IMR-90 (cell line): ENCODE data around the gene KDM4F. TPM values are rescaled to one million over a fixed set of nuclear protein-coding genes. Genes with fewer than 3 reads are reported as not detected.
"Not testable (repeated sequence)": the region's sequence is repeated elsewhere in the genome, so short reads cannot be mapped to it uniquely, and the experiment has no call there.

ENCODE experiments used
- ATAC-seq: fragments of 200-7000 bp; cut with Tn5 transposase; 2 replicates; pipeline ENCODE4 v1.9.1; 2020; ENCODE audit warnings: low read depth, mild to moderate bottlenecking, moderate library complexity
- BruUV-seq: library from RNA; stranded (reverse); fragments of 400-500 nt; replicated peaks from 2 replicates; lab custom pipeline; 2021; lab: Mats Ljungman, UMichigan
- CTCF ChIA-PET: fragments of 300-600 bp; formaldehyde crosslinking; extraction: SDS; loops from one replicate; lab custom pipeline; 2021; ENCODE audit warnings: antibody characterized with exemption; lab: Yijun Ruan, JAX
- POLR2A ChIA-PET: fragments of 300-600 bp; sonication (Branson Sonifier 250); formaldehyde crosslinking; loops from one replicate; lab custom pipeline; 2022; ENCODE audit warnings: antibody characterized with exemption; ENCODE audit not compliant: unreplicated experiment; lab: Charles Lee
- DNase-seq: peaks from one replicate; pipeline ENCODE4 v3.0.0; 2013
- H2AFZ ChIP-seq: replicated peaks from 2 replicates; pipeline ENCODE3; 2013; ENCODE audit warnings: low read length, mild to moderate bottlenecking; ENCODE audit not compliant: poor library complexity
- H2AK5ac ChIP-seq: 2 replicates; pipeline ENCODE4 v1.6.1; 2013; ENCODE audit warnings: low read depth, low read length, inconsistent platforms
- H2AK9ac ChIP-seq: replicated peaks from 2 replicates; pipeline ENCODE3; 2013; ENCODE audit warnings: mild to moderate bottlenecking, low read depth, low read length, moderate library complexity; ENCODE audit not compliant: poor library complexity
- H2BK120ac ChIP-seq: 2 replicates; pipeline ENCODE4 v1.6.1; 2013; ENCODE audit warnings: low read depth, low read length, inconsistent platforms
- H2BK15ac ChIP-seq: 3 replicates; pipeline ENCODE4 v1.6.1; 2013; ENCODE audit warnings: low read depth, low read length, inconsistent platforms
- H2BK20ac ChIP-seq: 2 replicates; pipeline ENCODE4 v1.6.1; 2013; ENCODE audit warnings: low read depth, mild to moderate bottlenecking, inconsistent platforms, low read length, moderate library complexity
- H2BK5ac ChIP-seq: 2 replicates; pipeline ENCODE4 v1.6.1; 2013; ENCODE audit warnings: mild to moderate bottlenecking, low read depth, low read length, inconsistent platforms; ENCODE audit not compliant: poor library complexity, severe bottlenecking
- H3K14ac ChIP-seq: replicated peaks from 2 replicates; pipeline ENCODE4 v1.6.1; 2013; ENCODE audit warnings: low read depth, low read length, inconsistent platforms
- H3K18ac ChIP-seq: 2 replicates; pipeline ENCODE4 v1.6.1; 2013; ENCODE audit warnings: low read depth, low read length, control low read depth
- H3K23ac ChIP-seq: 2 replicates; pipeline ENCODE4 v1.6.1; 2013; ENCODE audit warnings: low read depth, low read length, inconsistent platforms
- H3K27ac ChIP-seq: 2 replicates; pipeline ENCODE4 v1.5.1; 2013; ENCODE audit warnings: mild to moderate bottlenecking, control low read depth, low read length; ENCODE audit not compliant: insufficient read depth
- H3K27me3 ChIP-seq: 2 replicates; pipeline ENCODE4 v1.6.1; 2013; ENCODE audit warnings: low read length; ENCODE audit not compliant: control insufficient read depth, insufficient read depth
- H3K36me3 ChIP-seq: 2 replicates; pipeline ENCODE4 v1.6.1; 2013; ENCODE audit warnings: low read length, mixed read lengths; ENCODE audit not compliant: control insufficient read depth, insufficient read depth
- H3K4ac ChIP-seq: 2 replicates; pipeline ENCODE4 v1.6.1; 2013; ENCODE audit warnings: low read depth, low read length, inconsistent platforms
- H3K4me1 ChIP-seq: 2 replicates; pipeline ENCODE4 v1.6.1; 2013; ENCODE audit warnings: low read length, mixed read lengths; ENCODE audit not compliant: control insufficient read depth, insufficient read depth
- H3K4me2 ChIP-seq: 2 replicates; pipeline ENCODE4 v1.6.1; 2013; ENCODE audit warnings: low read depth, mild to moderate bottlenecking, control low read depth, low read length, moderate library complexity
- H3K4me3 ChIP-seq: 2 replicates; pipeline ENCODE4 v1.5.1; 2013; ENCODE audit warnings: low read depth, mild to moderate bottlenecking, control low read depth, low read length, moderate library complexity; ENCODE audit not compliant: insufficient read depth
- H3K56ac ChIP-seq: 2 replicates; pipeline ENCODE4 v1.6.1; 2013; ENCODE audit warnings: low read length, inconsistent platforms; ENCODE audit not compliant: insufficient read depth; ENCODE audit errors: extremely low read depth
- H3K79me1 ChIP-seq, 2 experiments: 2 replicates each; pipeline ENCODE4 v1.6.1; 2013; ENCODE audit warnings: low read length in 2 of 2, inconsistent platforms in 1 of 2, low read depth in 1 of 2
- H3K9ac ChIP-seq: 2 replicates; pipeline ENCODE4 v1.6.1; 2013; ENCODE audit warnings: low read depth, low read length, control low read depth
- H3K9me1 ChIP-seq: 2 replicates; pipeline ENCODE4 v1.6.1; 2013; ENCODE audit warnings: low read length, inconsistent platforms; ENCODE audit not compliant: insufficient read depth
- H3K9me3 ChIP-seq: 2 replicates; pipeline ENCODE4 v1.6.1; 2013; ENCODE audit warnings: low read length; ENCODE audit not compliant: control insufficient read depth, insufficient read depth
- H4K20me1 ChIP-seq: 2 replicates; pipeline ENCODE4 v1.6.1; 2013; ENCODE audit warnings: low read length, inconsistent platforms; ENCODE audit not compliant: insufficient read depth
- H4K5ac ChIP-seq: 2 replicates; pipeline ENCODE4 v1.6.1; 2013; ENCODE audit warnings: mild to moderate bottlenecking, low read depth, low read length, control low read depth
- H4K8ac ChIP-seq, 2 experiments: 2 replicates each; pipeline ENCODE4 v1.6.1; 2013; ENCODE audit warnings: low read depth in 2 of 2, low read length in 2 of 2, control low read depth in 1 of 2, inconsistent platforms in 1 of 2
- H4K91ac ChIP-seq: 2 replicates; pipeline ENCODE4 v1.6.1; 2013; ENCODE audit warnings: low read depth, low read length, inconsistent platforms; ENCODE audit not compliant: insufficient read depth
- WGBS, 2 experiments: methylation state at CpG; one replicate each; pipeline versions ENCODE4 v1.1.5 to v1.1.7; 2013; ENCODE audit warnings: missing lambda C conversion rate in 2 of 2; ENCODE audit not compliant: insufficient read length in 1 of 2; ENCODE audit errors: extremely low coverage in 2 of 2; 5-methylcytosine and 5-hydroxymethylcytosine counted together
- dilution Hi-C: fragments of 300-500 bp; cut with HindIII; formaldehyde crosslinking; loops from one replicate; pipeline ENCODE4 v1.14.3; 2018; ENCODE audit warnings: low sequenced_read_pairs; ENCODE audit not compliant: unreplicated experiment
- in situ Hi-C: fragments of 300-500 bp; cut with MboI; formaldehyde crosslinking; loops from 3 replicates; pipeline ENCODE4 v1.14.3; 2019; ENCODE audit warnings: low sequenced_read_pairs, inconsistent platforms, mixed read lengths
- intact Hi-C: fragments of 100-400 bp; cut with micrococcal nuclease; formaldehyde crosslinking; loops from 2 replicates; pipeline ENCODE4 v1.10.0; 2022
- polyA plus RNA-seq, 3 experiments: library from polyadenylated mRNA; depleted of rRNA; stranded (reverse); fragments of >200 nt; gene quantifications; 2 replicates each; pipeline ENCODE4 v1.2.3, GENCODE V29; 2012; ENCODE audit warnings: low replicate concordance in 1 of 3
- total RNA-seq: library from RNA; depleted of rRNA; stranded (reverse); fragments of >200 nt; gene quantifications from 2 replicates; pipeline ENCODE4 v1.2.3, GENCODE V29; 2012

The KDM4F gene
- total and polyA plus RNA-seq, 2 of the 4 experiments (the other 2 are of a cell fraction) = not detected

- H3K79me1 ChIP-seq, H3K23ac ChIP-seq, H3K9me1 ChIP-seq, CTCF ChIA-PET, H3K56ac ChIP-seq, H3K4me1 ChIP-seq, DNase-seq, H2BK120ac ChIP-seq, POLR2A ChIA-PET, H3K4me2 ChIP-seq, H2AK9ac ChIP-seq, H2BK5ac ChIP-seq, H3K9ac ChIP-seq, H4K8ac ChIP-seq, H2BK15ac ChIP-seq, intact Hi-C loops, H4K5ac ChIP-seq, H3K14ac ChIP-seq, dilution Hi-C loops, H3K4me3 ChIP-seq, H4K20me1 ChIP-seq, in situ Hi-C loops, H3K27ac ChIP-seq, H2AFZ ChIP-seq, H3K18ac ChIP-seq, H3K36me3 ChIP-seq, H4K91ac ChIP-seq, ATAC-seq, H3K9me3 ChIP-seq, H3K4ac ChIP-seq, H2AK5ac ChIP-seq, H3K27me3 ChIP-seq, H2BK20ac ChIP-seq, BruUV-seq: not testable (repeated sequence)
- 77% methylated on average over 5 of the region's 5 CpGs; no CpG with 5 or more reads in 1 of the 2 experiments for WGBS, 2 experiments
Measured at GRCh38 chr11:95021468-95021867, 27.8 kb upstream of the KDM4F start.
